DND-41 (cell line): ENCODE measurements around the gene BICC1.

Experiments
- ATAC-seq: fragments of 200-7000 bp; cut with Tn5 transposase; 3 replicates; pipeline ENCODE4 v1.9.1; 2021; ENCODE audit warnings: low read depth; ENCODE audit not compliant: insufficient read depth
- DNase-seq: peaks from one replicate; pipeline ENCODE4 v3.0.0-alpha.2; 2020
- H2AFZ ChIP-seq: 2 replicates; pipeline ENCODE4 v1.6.0; 2012; ENCODE audit warnings: low read depth, low read length
- H3K27ac ChIP-seq: 2 replicates; pipeline ENCODE4 v1.5.1; 2012; ENCODE audit warnings: low read length, inconsistent platforms
- H3K27me3 ChIP-seq: fragments of 200-600 bp; sonication (generic); 2 replicates; pipeline ENCODE4 v1.6.0; 2012; ENCODE audit warnings: low read length, mild to moderate bottlenecking, inconsistent platforms; ENCODE audit not compliant: insufficient read depth, poor library complexity
- H3K36me3 ChIP-seq: 2 replicates; pipeline ENCODE4 v1.5.1; 2012; ENCODE audit warnings: low read length, inconsistent platforms; ENCODE audit not compliant: insufficient read depth
- H3K4me1 ChIP-seq: 2 replicates; pipeline ENCODE4 v1.5.1; 2012; ENCODE audit warnings: mild to moderate bottlenecking, low read length; ENCODE audit not compliant: insufficient read depth
- H3K4me2 ChIP-seq: 2 replicates; pipeline ENCODE4 v1.6.0; 2012; ENCODE audit warnings: mild to moderate bottlenecking, moderate library complexity, low read length, inconsistent platforms; ENCODE audit not compliant: insufficient read depth
- H3K4me3 ChIP-seq, 2 experiments: fragments of 200-600 bp in 1 of 2; shearing (Covaris generic) in 1 of 2; 2 replicates each; pipeline ENCODE4 v1.5.1; 2012 to 2016; ENCODE audit warnings: inconsistent platforms in 2 of 2, low read length in 2 of 2, mild to moderate bottlenecking in 2 of 2, low read depth in 1 of 2, moderate library complexity in 1 of 2
- H3K79me2 ChIP-seq: 2 replicates; pipeline ENCODE4 v1.6.0; 2012; ENCODE audit warnings: low read length, inconsistent platforms; ENCODE audit not compliant: insufficient read depth
- H3K9ac ChIP-seq: 2 replicates; pipeline ENCODE4 v1.6.0; 2012; ENCODE audit warnings: low read depth, mild to moderate bottlenecking, inconsistent platforms, low read length, moderate library complexity
- H3K9me3 ChIP-seq: 2 replicates; pipeline ENCODE4 v1.5.1; 2012; ENCODE audit warnings: low read length, moderate library complexity, mild to moderate bottlenecking, inconsistent platforms; ENCODE audit not compliant: insufficient read depth, severe bottlenecking
- H4K20me1 ChIP-seq: 2 replicates; pipeline ENCODE4 v1.6.0; 2012; ENCODE audit warnings: low read length; ENCODE audit not compliant: insufficient read depth
- CTCF ChIP-seq: IDR thresholded peaks from 2 replicates; pipeline ENCODE4 v1.5.1; 2012; ENCODE audit warnings: borderline replicate concordance, low read length, moderate library complexity, mild to moderate bottlenecking; ENCODE audit not compliant: poor library complexity, severe bottlenecking; ENCODE audit errors: extremely low read depth
- EZH2 ChIP-seq: IDR thresholded peaks from 3 replicates; pipeline ENCODE4 v1.6.1; 2012; ENCODE audit warnings: borderline replicate concordance, low read depth, mild to moderate bottlenecking, moderate library complexity, low read length, inconsistent platforms; ENCODE audit not compliant: severe bottlenecking

Gene BICC1

GRCh38 chr10:58756130-58756719, 243.6 kb downstream of the BICC1 start:
- no peaks in the 10 kb centered on the region for H3K27me3 ChIP-seq
- ATAC-seq, result no peak
- no peaks in the 10 kb centered on the region for H3K36me3 ChIP-seq
- TF ChIP-seq CTCF (no peak), EZH2 (no peak)
- no peaks in the 10 kb centered on the region for H3K4me1 ChIP-seq
- no peaks in the 10 kb centered on the region for H3K9me3 ChIP-seq
- DNase-seq, result no peak
- H3K4me3 ChIP-seq, result no peak overlapping the region
- no peak overlapping the region for H3K4me2 ChIP-seq
- H2AFZ ChIP-seq, result no peak overlapping the region
- H3K79me2 ChIP-seq, result no peaks in the 10 kb centered on the region
- no peak overlapping the region for H3K9ac ChIP-seq
- H3K27ac ChIP-seq, result no peak overlapping the region
- H4K20me1 ChIP-seq, result no peaks in the 10 kb centered on the region

GRCh38 chr10:58757352-58758065, 244.8 kb downstream of the BICC1 start:
- no peaks in the 10 kb centered on the region for H4K20me1 ChIP-seq
- H3K36me3 ChIP-seq, result no peaks in the 10 kb centered on the region
- H3K9me3 ChIP-seq, result no peaks in the 10 kb centered on the region
- H2AFZ ChIP-seq, result no peak overlapping the region
- no peaks in the 10 kb centered on the region for H3K27me3 ChIP-seq
- TF ChIP-seq CTCF (no peak), EZH2 (no peak)
- no peak overlapping the region for H3K9ac ChIP-seq
- H3K4me3 ChIP-seq, result no peak overlapping the region
- no peaks in the 10 kb centered on the region for H3K79me2 ChIP-seq
- DNase-seq, result no peak
- H3K4me2 ChIP-seq, result no peak overlapping the region
- H3K27ac ChIP-seq, result no peak overlapping the region
- no peaks in the 10 kb centered on the region for H3K4me1 ChIP-seq
- no peak for ATAC-seq

GRCh38 chr10:58758321-58758720, 245.6 kb downstream of the BICC1 start:
- TF ChIP-seq EZH2, result no peak
- no peak for TF ChIP-seq CTCF
- Histone ChIP-seq H3K27ac (no peak overlapping the region), H4K20me1 (no peaks in the 10 kb centered on the region), H2AFZ (no peak overlapping the region), H3K4me2 (no peak overlapping the region), H3K4me1 (no peaks in the 10 kb centered on the region), H3K79me2 (no peaks in the 10 kb centered on the region), H3K27me3 (no peaks in the 10 kb centered on the region), H3K36me3 (no peaks in the 10 kb centered on the region), H3K9ac (no peak overlapping the region), H3K4me3 (no peak overlapping the region), H3K9me3 (no peaks in the 10 kb centered on the region)
- ATAC-seq (no peak), DNase-seq (no peak)
